Ovary (tissue), 9 donors: ENCODE data around the gene CSMD2. TPM values are rescaled to one million over a fixed set of nuclear protein-coding genes. Genes with fewer than 3 reads are reported as not detected.

ENCODE experiments used
- DNase-seq, 5 donors: peaks; one replicate each; pipeline ENCODE4 v3.0.0-alpha.2; 2019 to 2020
- H3K27ac ChIP-seq, 2 donors: fragments of 200-600 bp; one replicate each; pipeline versions ENCODE4 v1.5.1 to v1.8.0; 2019 to 2022
- H3K27me3 ChIP-seq: fragments of 200-600 bp; one replicate; pipeline ENCODE4 v1.8.0; 2022
- H3K36me3 ChIP-seq: fragments of 200-600 bp; sonication (generic); one replicate; pipeline ENCODE4 v1.5.1; 2019
- H3K4me1 ChIP-seq: one replicate; pipeline ENCODE4 v1.8.1; 2013; ENCODE audit warnings: mild to moderate bottlenecking, moderate library complexity; ENCODE audit not compliant: insufficient read depth
- H3K4me3 ChIP-seq: fragments of 200-600 bp; sonication (generic); one replicate; pipeline ENCODE4 v1.5.1; 2017
- H3K9me3 ChIP-seq, 2 donors: fragments of 200-600 bp in 1 of 2; sonication (generic) in 1 of 2; one replicate each; pipeline versions ENCODE4 v1.5.1 to v1.8.1; 2013 to 2019; ENCODE audit warnings: mild to moderate bottlenecking in 1 of 2, moderate library complexity in 1 of 2
- CTCF ChIP-seq, 3 donors: fragments of 450-650 bp in 2 of 3; fragments of 200-600 bp in 1 of 3; IDR thresholded peaks; one replicate each; pipeline versions ENCODE4 v1.5.1 to v1.8.0; 2016 to 2022; ENCODE audit warnings: antibody characterized with exemption in 3 of 3, mild to moderate bottlenecking in 1 of 3
- EP300 ChIP-seq: sonication (generic); formaldehyde crosslinking; IDR thresholded peaks from one replicate; pipeline ENCODE4 v1.6.1; 2017; ENCODE audit warnings: antibody characterized with exemption
- POLR2A ChIP-seq: fragments of 450-650 bp; IDR thresholded peaks from one replicate; pipeline ENCODE4 v1.6.1; 2017; ENCODE audit warnings: antibody characterized with exemption, mild to moderate bottlenecking, moderate library complexity
- WGBS, 3 donors: extraction: QIAGEN DNeasy Blood & Tissue Kit in 1 of 3; methylation state at CpG; one replicate each; pipeline versions ENCODE4 v1.1.5 to v1.1.7; 2013 to 2017; 5-methylcytosine and 5-hydroxymethylcytosine counted together
- intact Hi-C, 4 donors: fragments of 100-400 bp; cut with DNase I; formaldehyde crosslinking; loops; one replicate each; pipeline versions ENCODE4 v1.11.0 to v1.15.1; 2022 to 2023
- polyA plus RNA-seq, 2 donors: library from polyadenylated mRNA; stranded (reverse); fragments of 200-250 nt in 1 of 2; fragments of 350-450 nt in 1 of 2; fragmentation: Illumina TruSeq in 1 of 2; extraction: RNeasy Lipid Tissue Mini Kit (QIAGEN cat#74804) in 1 of 2; gene quantifications; one replicate each; pipeline ENCODE4 v1.2.3, GENCODE V29; 2013 to 2014
- total RNA-seq, 7 donors: library from RNA; depleted of rRNA in 2 of 7; stranded (reverse); fragments of >200 nt in 2 of 7; fragmentation: NEBNext Ultra II Directional in 3 of 7; extraction: Animal tissue kit (Norgen Biotek cat#: 25700) in 3 of 7; gene quantifications; one replicate each; pipeline versions ENCODE4 v1.1.0 to v1.2.4, GENCODE V29; 2016 to 2023
- donor health status: DM: no; HTN: no; CAD: no; lungs with moderate emphysema.
- donor health status: DM: no; HTN: no; CAD: no.
- donor health status: Bipolar disorder and iron deficiency.
- donor health status: DM: yes; HTN: yes; CAD: no.
- donor health status: DM: no; HTN: no; CAD: no.
- donor health status: DM: yes; HTN: yes; CAD: no.

The CSMD2 gene
- total and polyA plus RNA-seq, 9 donors, result 0.04 to 1.6 (median 0.18) TPM; not detected in 3

- WGBS, 3 donors, result 79 to 88% (median 82%) methylated on average over 6 of the region's 6 CpGs
- Histone ChIP-seq H3K4me3 (no peak overlapping the region), H3K9me3 (no peaks in the 10 kb centered on the region), H3K27ac (no peak overlapping the region), H3K4me1 (no peaks in the 10 kb centered on the region), H3K36me3 (no peaks in the 10 kb centered on the region), H3K27me3 (no peaks in the 10 kb centered on the region)
- TF ChIP-seq CTCF (IDR thresholded peaks at IDR 0.05) (no peak), POLR2A (no peak), EP300 (no peak)
- DNase-seq, result no peak
- intact Hi-C loops, result no loop called here
These were observed 438.7 kb downstream of the CSMD2 start for GRCh38 chr1:33726274-33726804.

- TF ChIP-seq POLR2A, result no peak
- no peak for TF ChIP-seq CTCF (IDR thresholded peaks at IDR 0.05)
- no peak for TF ChIP-seq EP300
- intact Hi-C loops, result no loop called here
- H3K4me3 ChIP-seq, result no peak overlapping the region
- no peaks in the 10 kb centered on the region for H3K36me3 ChIP-seq
- no peaks in the 10 kb centered on the region for H3K9me3 ChIP-seq
- H3K27ac ChIP-seq, result no peak overlapping the region
- H3K27me3 ChIP-seq, result no peaks in the 10 kb centered on the region
- H3K4me1 ChIP-seq, result no peaks in the 10 kb centered on the region
- no peak for DNase-seq
- WGBS, 3 donors, result 53 to 61% (median 57%) methylated on average over 4 of the region's 4 CpGs
These were observed 439.4 kb downstream of the CSMD2 start for GRCh38 chr1:33725556-33726160.

- Histone ChIP-seq H3K4me1 (no peaks in the 10 kb centered on the region), H3K9me3 (no peaks in the 10 kb centered on the region), H3K27ac (no peak overlapping the region), H3K36me3 (no peaks in the 10 kb centered on the region), H3K4me3 (no peak overlapping the region), H3K27me3 (no peaks in the 10 kb centered on the region)
- intact Hi-C loops, result no loop called here
- 95 to 99% (median 97%) methylated on average over 8 of the region's 8 CpGs for WGBS, 3 donors
- no peak for DNase-seq
- no peak for TF ChIP-seq EP300
- no peak for TF ChIP-seq CTCF (IDR thresholded peaks at IDR 0.05)
- TF ChIP-seq POLR2A, result no peak
These were observed 440.0 kb downstream of the CSMD2 start for GRCh38 chr1:33725037-33725436.

GRCh38 chr1:33724348-33724747, 440.7 kb downstream of the CSMD2 start:
- Histone ChIP-seq H3K27me3 (no peaks in the 10 kb centered on the region), H3K36me3 (no peaks in the 10 kb centered on the region), H3K4me1 (no peaks in the 10 kb centered on the region), H3K9me3 (no peaks in the 10 kb centered on the region), H3K27ac (no peak overlapping the region), H3K4me3 (no peak overlapping the region)
- intact Hi-C loops, result no loop called here
- TF ChIP-seq CTCF (IDR thresholded peaks at IDR 0.05) (no peak), POLR2A (no peak), EP300 (no peak)
- 88 to 90% (median 90%) methylated on average over 11 of the region's 11 CpGs for WGBS, 3 donors
- DNase-seq, result no peak
